ENCODE data around the gene CENPN. TPM values are rescaled to one million over a fixed set of nuclear protein-coding genes. Genes with fewer than 3 reads are reported as not detected.

CENPN gene
- total and polyA plus RNA-seq, 2 of the 13 experiments (the other 11 are each of a cell fraction or from before 2014, with no cell fraction given): 29.7 to 129 TPM

DNA sequence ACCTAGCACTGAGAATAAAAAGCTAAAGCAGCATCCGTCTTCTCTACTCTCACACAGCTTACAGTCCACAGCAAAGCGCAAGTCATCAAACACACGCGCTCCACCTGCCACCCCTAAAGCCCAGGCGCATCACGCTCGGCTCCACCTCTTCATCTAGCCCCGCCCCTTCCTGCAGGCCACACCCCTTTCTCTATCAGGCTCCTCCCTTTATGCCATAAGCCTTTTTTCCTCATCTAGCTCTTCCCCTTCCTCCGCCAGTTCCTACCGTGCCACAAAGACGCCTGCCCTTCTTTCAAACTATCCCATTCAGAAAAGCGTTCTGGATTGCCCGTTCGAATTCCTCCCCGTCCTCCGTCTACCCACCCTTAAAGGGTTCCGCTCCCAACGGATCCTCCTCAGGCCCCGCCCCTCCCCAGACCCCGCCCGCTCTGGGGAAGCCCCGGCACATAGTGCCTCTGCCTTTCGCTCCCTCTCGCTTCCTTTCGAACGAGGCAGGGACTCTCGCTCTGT, 69.6 kb downstream of the CENPN start (continued):
- 0 out of 2 replicates have a peak, but pooled peaks have one; percentile 67 for TF ChIP-seq ZNF674 (CRISPR knock-in tag; IDR thresholded peaks at IDR 0.05; ENCODE audit: low read depth)
- TF ChIP-seq SUZ12 (IDR thresholded peaks at IDR 0.05; ENCODE audit: low read depth, low read length): no peak
- peak; percentile 74; the same call in 1 of the 2 replicates for TF ChIP-seq ZBTB4 (CRISPR knock-in tag; IDR thresholded peaks at IDR 0.05; ENCODE audit: borderline replicate concordance)
- TF ChIP-seq, protein P1, sequence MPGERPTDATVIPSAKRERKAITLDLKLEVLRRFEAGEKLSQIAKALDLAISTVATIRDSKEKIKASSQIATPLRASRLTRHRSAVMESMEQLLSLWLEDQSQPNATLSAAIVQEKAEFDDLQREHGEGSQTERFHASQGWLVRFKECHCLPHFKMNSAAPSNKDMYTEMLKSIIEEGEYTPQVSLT (CRISPR knock-in tag; IDR thresholded peaks at IDR 0.05; ENCODE audit: borderline replicate concordance, low read depth): no peak
- peak; percentile 57; the same call in 1 of the 3 replicates for TF ChIP-seq MXI1 (IDR thresholded peaks at IDR 0.05; ENCODE audit: borderline replicate concordance, low read depth, low read length)
- TF ChIP-seq, protein P2, sequence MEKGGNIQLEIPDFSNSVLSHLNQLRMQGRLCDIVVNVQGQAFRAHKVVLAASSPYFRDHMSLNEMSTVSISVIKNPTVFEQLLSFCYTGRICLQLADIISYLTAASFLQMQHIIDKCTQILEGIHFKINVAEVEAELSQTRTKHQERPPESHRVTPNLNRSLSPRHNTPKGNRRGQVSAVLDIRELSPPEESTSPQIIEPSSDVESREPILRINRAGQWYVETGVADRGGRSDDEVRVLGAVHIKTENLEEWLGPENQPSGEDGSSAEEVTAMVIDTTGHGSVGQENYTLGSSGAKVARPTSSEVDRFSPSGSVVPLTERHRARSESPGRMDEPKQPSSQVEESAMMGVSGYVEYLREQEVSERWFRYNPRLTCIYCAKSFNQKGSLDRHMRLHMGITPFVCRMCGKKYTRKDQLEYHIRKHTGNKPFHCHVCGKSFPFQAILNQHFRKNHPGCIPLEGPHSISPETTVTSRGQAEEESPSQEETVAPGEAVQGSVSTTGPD (CRISPR knock-in tag; IDR thresholded peaks at IDR 0.05): 0 out of 2 replicates have a peak, but pooled peaks have one; percentile 52
- no peak; the same call in 1 of the 2 replicates for TF ChIP-seq KDM5B (CRISPR knock-in tag; IDR thresholded peaks at IDR 0.05; ENCODE audit: borderline replicate concordance)
- no peak for TF ChIP-seq ZGPAT (CRISPR knock-in tag; IDR thresholded peaks at IDR 0.05)
- no peak for TF ChIP-seq SRSF1 (optimal IDR thresholded peaks at IDR 0.05; ENCODE audit: low read depth, low read length)
- TF ChIP-seq AGO2 (optimal IDR thresholded peaks at IDR 0.05; ENCODE audit: low read depth, low read length): no peak
- TF ChIP-seq REXO4 (CRISPR knock-in tag; IDR thresholded peaks at IDR 0.05; ENCODE audit: borderline replicate concordance): no peak
- no peak for TF ChIP-seq SRSF9 (IDR thresholded peaks at IDR 0.05; ENCODE audit: borderline replicate concordance, insufficient read depth, low read depth, low read length, poor library complexity, severe bottlenecking)
- TF ChIP-seq KMT2A (CRISPR knock-in tag; IDR thresholded peaks at IDR 0.05): no peak
- TF ChIP-seq REL (CRISPR knock-in tag; conservative IDR thresholded peaks at IDR 0.05): no peak
- no peak for TF ChIP-seq POGZ (CRISPR knock-in tag; IDR thresholded peaks at IDR 0.05)
- TF ChIP-seq ZNF225 (CRISPR knock-in tag; IDR thresholded peaks at IDR 0.05): no peak
- TF ChIP-seq, protein P3, sequence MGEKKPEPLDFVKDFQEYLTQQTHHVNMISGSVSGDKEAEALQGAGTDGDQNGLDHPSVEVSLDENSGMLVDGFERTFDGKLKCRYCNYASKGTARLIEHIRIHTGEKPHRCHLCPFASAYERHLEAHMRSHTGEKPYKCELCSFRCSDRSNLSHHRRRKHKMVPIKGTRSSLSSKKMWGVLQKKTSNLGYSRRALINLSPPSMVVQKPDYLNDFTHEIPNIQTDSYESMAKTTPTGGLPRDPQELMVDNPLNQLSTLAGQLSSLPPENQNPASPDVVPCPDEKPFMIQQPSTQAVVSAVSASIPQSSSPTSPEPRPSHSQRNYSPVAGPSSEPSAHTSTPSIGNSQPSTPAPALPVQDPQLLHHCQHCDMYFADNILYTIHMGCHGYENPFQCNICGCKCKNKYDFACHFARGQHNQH (CRISPR knock-in tag; IDR thresholded peaks at IDR 0.05): no peak
- TF ChIP-seq, protein P4, sequence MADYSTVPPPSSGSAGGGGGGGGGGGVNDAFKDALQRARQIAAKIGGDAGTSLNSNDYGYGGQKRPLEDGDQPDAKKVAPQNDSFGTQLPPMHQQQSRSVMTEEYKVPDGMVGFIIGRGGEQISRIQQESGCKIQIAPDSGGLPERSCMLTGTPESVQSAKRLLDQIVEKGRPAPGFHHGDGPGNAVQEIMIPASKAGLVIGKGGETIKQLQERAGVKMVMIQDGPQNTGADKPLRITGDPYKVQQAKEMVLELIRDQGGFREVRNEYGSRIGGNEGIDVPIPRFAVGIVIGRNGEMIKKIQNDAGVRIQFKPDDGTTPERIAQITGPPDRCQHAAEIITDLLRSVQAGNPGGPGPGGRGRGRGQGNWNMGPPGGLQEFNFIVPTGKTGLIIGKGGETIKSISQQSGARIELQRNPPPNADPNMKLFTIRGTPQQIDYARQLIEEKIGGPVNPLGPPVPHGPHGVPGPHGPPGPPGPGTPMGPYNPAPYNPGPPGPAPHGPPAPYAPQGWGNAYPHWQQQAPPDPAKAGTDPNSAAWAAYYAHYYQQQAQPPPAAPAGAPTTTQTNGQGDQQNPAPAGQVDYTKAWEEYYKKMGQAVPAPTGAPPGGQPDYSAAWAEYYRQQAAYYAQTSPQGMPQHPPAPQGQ (CRISPR knock-in tag; IDR thresholded peaks at IDR 0.05; ENCODE audit: borderline replicate concordance): no peak
- TF ChIP-seq RNF2 (conservative IDR thresholded peaks at IDR 0.05; ENCODE audit: low read depth): 0 out of 2 replicates have a peak, but pooled peaks have one; percentile 16

Measured in HepG2 (cell line).